Stomach smooth muscle (tissue), 2 donors: ENCODE data around the gene DDB1.
A peak's percentile ranks its signal among the peaks of the same experiment; 100 is the strongest.

Experiments
- H3K27ac ChIP-seq: one replicate; pipeline ENCODE4 v1.7.0; 2013; ENCODE audit warnings: mild to moderate bottlenecking, low read length, inconsistent platforms
- H3K27me3 ChIP-seq, 2 donors: one replicate each; pipeline ENCODE4 v1.7.0; 2013; ENCODE audit warnings: low read length in 2 of 2; ENCODE audit not compliant: insufficient read depth in 2 of 2, control insufficient read depth in 1 of 2
- H3K36me3 ChIP-seq, 2 donors: one replicate each; pipeline ENCODE4 v1.7.0; 2013; ENCODE audit warnings: low read length in 2 of 2; ENCODE audit not compliant: control insufficient read depth in 2 of 2, insufficient read depth in 2 of 2
- H3K4me1 ChIP-seq: one replicate; pipeline ENCODE4 v1.7.0; 2013; ENCODE audit warnings: low read length; ENCODE audit not compliant: control insufficient read depth, insufficient read depth
- H3K4me3 ChIP-seq, 2 donors: one replicate each; pipeline ENCODE4 v1.7.0; 2013; ENCODE audit warnings: low read length in 2 of 2
- H3K9ac ChIP-seq, 2 donors: one replicate each; pipeline ENCODE4 v1.7.0; 2013; ENCODE audit warnings: low read length in 2 of 2, mild to moderate bottlenecking in 1 of 2
- H3K9me3 ChIP-seq, 2 donors: one replicate each; pipeline ENCODE4 v1.7.0; 2013; ENCODE audit warnings: low read length in 2 of 2; ENCODE audit not compliant: control insufficient read depth in 2 of 2
- donor health status: healthy.
- donor health status: Pancreatic carcinoma.

DDB1 gene

GRCh38 chr11:61294717-61295595 is 37.9 kb downstream of the DDB1 start, which contains the start of gene VWCE:
VWCE (minus strand) TSS chr11:61295316; CDS start chr11:61295037, 279 bp downstream.
- Histone ChIP-seq H3K9ac (peak within 1 kb of the TSS; percentile 13 to 30), H3K36me3 (peaks cover 11 to 13% of the 10 kb centered on the region in 2 donors), H3K27me3 (peaks cover 22 to 31% of the 10 kb centered on the region in 2 donors), H3K9me3 (no peaks in the 10 kb centered on the region), H3K27ac (no peak within 1 kb of the TSS), H3K4me3 (peak within 1 kb of the TSS; percentile 68 to 76), H3K4me1 (peaks cover 19% of the 10 kb centered on the region)

- H3K4me1 ChIP-seq, result peaks cover 19% of the 10 kb centered on the region
- peaks cover 3 to 4% of the 10 kb centered on the region in 2 donors for H3K36me3 ChIP-seq
- H3K27ac ChIP-seq, result no peak overlapping the region
- peaks cover 22 to 31% of the 10 kb centered on the region in 2 donors for H3K27me3 ChIP-seq
- no peaks in the 10 kb centered on the region for H3K9me3 ChIP-seq
- peak overlapping the region; percentile 68 to 76 for H3K4me3 ChIP-seq
- peak overlapping the region in 1 of 2 donors; percentile 30 for H3K9ac ChIP-seq
Observed at GRCh38 chr11:61293867-61294716, 38.8 kb downstream of the DDB1 start.

GRCh38 chr11:61292356-61292755 is 40.5 kb downstream of the DDB1 start:
- H3K4me1 ChIP-seq, result peaks cover 19% of the 10 kb centered on the region
- H3K27me3 ChIP-seq, result peaks cover 22 to 31% of the 10 kb centered on the region in 2 donors
- H3K9ac ChIP-seq, result no peak overlapping the region
- H3K36me3 ChIP-seq, result no peaks in the 10 kb centered on the region
- no peaks in the 10 kb centered on the region for H3K9me3 ChIP-seq
- no peak overlapping the region for H3K4me3 ChIP-seq
- H3K27ac ChIP-seq, result no peak overlapping the region

- Histone ChIP-seq H3K27ac (no peak overlapping the region), H3K4me1 (peaks cover 19% of the 10 kb centered on the region), H3K9ac (no peak overlapping the region), H3K4me3 (no peak overlapping the region), H3K36me3 (no peaks in the 10 kb centered on the region), H3K27me3 (peaks cover 22 to 31% of the 10 kb centered on the region in 2 donors), H3K9me3 (no peaks in the 10 kb centered on the region)
Observed at GRCh38 chr11:61290905-61291690, 41.8 kb downstream of the DDB1 start.

- H3K36me3 ChIP-seq, result no peaks in the 10 kb centered on the region
- no peak overlapping the region for H3K9ac ChIP-seq
- peaks cover 7 to 8% of the 10 kb centered on the region in 2 donors for H3K27me3 ChIP-seq
- no peak overlapping the region for H3K4me3 ChIP-seq
- H3K9me3 ChIP-seq, result peaks cover 3% of the 10 kb centered on the region in 2 donors
- no peak overlapping the region for H3K27ac ChIP-seq
- H3K4me1 ChIP-seq, result no peaks in the 10 kb centered on the region
Observed at GRCh38 chr11:61287338-61287977, 45.4 kb downstream of the DDB1 start.

- Histone ChIP-seq H3K4me1 (no peaks in the 10 kb centered on the region), H3K27me3 (peaks cover 4 to 6% of the 10 kb centered on the region in 2 donors)
Observed at GRCh38 chr11:61283613-61284012, 49.3 kb downstream of the DDB1 start.

GRCh38 chr11:61281581-61282250 is 51.2 kb downstream of the DDB1 start:
- Histone ChIP-seq H3K9me3 (peaks cover 3% of the 10 kb centered on the region in 2 donors), H3K4me3 (no peak overlapping the region), H3K27me3 (peaks cover 5 to 6% of the 10 kb centered on the region in 2 donors), H3K4me1 (no peaks in the 10 kb centered on the region), H3K36me3 (no peaks in the 10 kb centered on the region), H3K27ac (no peak overlapping the region), H3K9ac (no peak overlapping the region)

More at GRCh38 chr11:61283613-61284012, 49.3 kb downstream of the DDB1 start:
- H3K9me3 ChIP-seq, result peaks cover 3% of the 10 kb centered on the region in 2 donors
- H3K4me3 ChIP-seq, result no peak overlapping the region
- H3K27ac ChIP-seq, result no peak overlapping the region
- no peak overlapping the region for H3K9ac ChIP-seq
- no peaks in the 10 kb centered on the region for H3K36me3 ChIP-seq

- no peak overlapping the region for H3K9ac ChIP-seq
- H3K27me3 ChIP-seq, result peaks cover 5 to 6% of the 10 kb centered on the region in 2 donors
- no peak overlapping the region for H3K27ac ChIP-seq
- H3K4me1 ChIP-seq, result no peaks in the 10 kb centered on the region
- peaks cover 3% of the 10 kb centered on the region in 2 donors for H3K9me3 ChIP-seq
- no peaks in the 10 kb centered on the region for H3K36me3 ChIP-seq
- no peak overlapping the region for H3K4me3 ChIP-seq
Observed at GRCh38 chr11:61280883-61281580, 51.9 kb downstream of the DDB1 start.

GRCh38 chr11:61279934-61280659 is 52.8 kb downstream of the DDB1 start:
- Histone ChIP-seq H3K9ac (no peak overlapping the region), H3K9me3 (peaks cover 3% of the 10 kb centered on the region in 2 donors), H3K4me1 (no peaks in the 10 kb centered on the region), H3K27ac (no peak overlapping the region), H3K4me3 (no peak overlapping the region), H3K36me3 (no peaks in the 10 kb centered on the region), H3K27me3 (peaks cover 5 to 6% of the 10 kb centered on the region in 2 donors)
